ENCODE data around the gene SPOCD1.

DNA sequence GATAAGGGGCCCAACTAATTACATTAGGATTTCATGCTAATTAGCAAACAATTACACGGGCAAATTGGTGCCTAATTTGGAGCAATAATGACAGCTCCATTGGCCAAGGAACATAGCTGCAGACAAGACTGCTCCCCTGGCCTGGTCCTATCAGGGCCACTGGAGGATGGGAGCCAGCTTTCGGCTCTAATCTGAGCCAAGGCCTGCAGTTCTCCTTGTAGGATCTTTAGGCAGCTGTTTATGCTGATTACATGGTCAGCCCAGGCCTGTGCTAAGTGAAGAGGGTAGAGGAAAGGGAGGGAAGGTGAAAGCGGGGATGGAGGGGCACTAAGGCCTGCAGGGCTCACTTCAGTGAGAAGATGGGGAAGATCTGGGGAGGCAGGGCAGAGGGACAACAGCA lies 39.3 kb downstream of the SPOCD1 start:
- TF ChIP-seq, protein P1, sequence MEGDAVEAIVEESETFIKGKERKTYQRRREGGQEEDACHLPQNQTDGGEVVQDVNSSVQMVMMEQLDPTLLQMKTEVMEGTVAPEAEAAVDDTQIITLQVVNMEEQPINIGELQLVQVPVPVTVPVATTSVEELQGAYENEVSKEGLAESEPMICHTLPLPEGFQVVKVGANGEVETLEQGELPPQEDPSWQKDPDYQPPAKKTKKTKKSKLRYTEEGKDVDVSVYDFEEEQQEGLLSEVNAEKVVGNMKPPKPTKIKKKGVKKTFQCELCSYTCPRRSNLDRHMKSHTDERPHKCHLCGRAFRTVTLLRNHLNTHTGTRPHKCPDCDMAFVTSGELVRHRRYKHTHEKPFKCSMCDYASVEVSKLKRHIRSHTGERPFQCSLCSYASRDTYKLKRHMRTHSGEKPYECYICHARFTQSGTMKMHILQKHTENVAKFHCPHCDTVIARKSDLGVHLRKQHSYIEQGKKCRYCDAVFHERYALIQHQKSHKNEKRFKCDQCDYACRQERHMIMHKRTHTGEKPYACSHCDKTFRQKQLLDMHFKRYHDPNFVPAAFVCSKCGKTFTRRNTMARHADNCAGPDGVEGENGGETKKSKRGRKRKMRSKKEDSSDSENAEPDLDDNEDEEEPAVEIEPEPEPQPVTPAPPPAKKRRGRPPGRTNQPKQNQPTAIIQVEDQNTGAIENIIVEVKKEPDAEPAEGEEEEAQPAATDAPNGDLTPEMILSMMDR (IDR thresholded peaks at IDR 0.05): no peak
- TF ChIP-seq ZFX (IDR thresholded peaks at IDR 0.05; ENCODE audit: borderline replicate concordance): no peak
